ENCODE data around the gene TNFSF4. TPM values are rescaled to one million over a fixed set of nuclear protein-coding genes. Genes with fewer than 3 reads are reported as not detected.

Gene TNFSF4, protein sequence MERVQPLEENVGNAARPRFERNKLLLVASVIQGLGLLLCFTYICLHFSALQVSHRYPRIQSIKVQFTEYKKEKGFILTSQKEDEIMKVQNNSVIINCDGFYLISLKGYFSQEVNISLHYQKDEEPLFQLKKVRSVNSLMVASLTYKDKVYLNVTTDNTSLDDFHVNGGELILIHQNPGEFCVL
- 0.04 to 0.09 TPM (median 0.05 TPM) in 3 of 5 replicates, not detected in the others for total RNA-seq (2022; extraction: Qiagen RNA extraction; ENCODE audit: low read depth)

DNA sequence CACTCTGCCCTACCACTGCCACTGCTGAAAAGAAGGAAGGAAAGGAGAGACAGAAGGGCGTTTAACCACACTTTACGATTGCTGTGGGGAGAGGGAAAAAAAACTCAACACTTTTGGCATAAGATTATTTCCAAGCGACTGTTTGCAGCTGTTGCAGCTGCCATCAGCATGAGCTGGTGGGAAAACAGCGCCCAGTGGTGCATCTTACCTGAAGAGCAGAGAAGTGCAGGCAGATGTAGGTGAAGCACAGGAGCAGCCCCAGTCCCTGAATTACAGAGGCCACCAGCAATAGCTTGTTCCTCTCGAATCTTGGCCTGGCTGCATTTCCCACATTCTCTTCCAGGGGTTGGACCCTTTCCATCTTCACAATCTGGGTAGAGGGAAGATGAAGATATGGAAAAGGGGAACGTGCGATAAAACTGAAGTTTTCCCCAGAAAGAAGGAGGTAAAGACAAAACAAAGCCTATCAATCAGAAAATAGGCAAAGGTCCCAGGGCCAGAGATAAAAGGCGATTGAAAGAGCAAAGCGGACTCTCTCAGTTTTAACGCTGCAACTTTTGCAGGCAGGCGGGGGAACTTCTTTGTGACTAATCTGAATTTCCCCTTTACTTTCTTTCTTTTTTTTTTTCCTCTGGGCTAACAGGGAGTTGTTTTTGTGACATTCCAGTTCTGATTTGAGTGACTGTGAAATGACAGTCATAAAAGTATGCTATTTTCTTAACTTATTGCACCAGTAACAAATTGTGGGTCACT lies at the start of gene TNFSF4:
TNFSF4 (minus strand) TSS at position 516 of the 753 bp plus-strand sequence; CDS start at position 361, 155 bp downstream.

Other genes with a start within 250 kb of the TNFSF4 start
- gene TNFSF18, start 156.4 kb downstream of the TNFSF4 start, total RNA-seq (2022; extraction: Qiagen RNA extraction; ENCODE audit: low read depth): not detected in 5 replicates